Measurements from ENCODE around the gene KDM4C. TPM values are rescaled to one million over a fixed set of nuclear protein-coding genes. Genes with fewer than 3 reads are reported as not detected.

Gene KDM4C
- total RNA-seq, 1 experiment from 2014 or later = 7.1 TPM

- no peaks in the 10 kb centered on the region for H3K27me3 ChIP-seq (ENCODE audit: control insufficient read depth, insufficient read depth, low read length)
- no peak for TF ChIP-seq REST (IDR thresholded peaks at IDR 0.05; ENCODE audit: insufficient read depth in 1 of 2, low read depth in 2 of 2, low read length in 1 of 2)
- no peak for TF ChIP-seq POLR2AphosphoS5 (IDR thresholded peaks at IDR 0.05; ENCODE audit: low read depth, low read length)
- ChIA-PET POLR2A (no interaction called here), CTCF (no interaction called here)
- no peaks in the 10 kb centered on the region for H3K9me3 ChIP-seq (ENCODE audit: control insufficient read depth, insufficient read depth, low read depth, low read length)
- H3K27ac ChIP-seq (ENCODE audit: low read length) = no peak overlapping the region
- H3K4me1 ChIP-seq (ENCODE audit: control insufficient read depth, insufficient read depth, low read length) = no peaks in the 10 kb centered on the region
- no TSS peak for BruUV-seq (replicated peaks)
- intact Hi-C loops (cut with micrococcal nuclease; ENCODE audit: unreplicated experiment) = no loop called here
- DNase-seq (ENCODE audit: low read depth, low spot score) (no peak), ATAC-seq (no peak)
- H3K4me3 ChIP-seq (ENCODE audit: low read depth in 2 of 2, low read length in 2 of 2) = no peak overlapping the region
- H3K36me3 ChIP-seq (ENCODE audit: control insufficient read depth, insufficient read depth, low read length) = no peaks in the 10 kb centered on the region
- in situ Hi-C loops (cut with HindIII; ENCODE audit: low pct_unique_long_range_greater_than_20kb, low sequenced_read_pairs) = no loop called here
Observed at GRCh38 chr9:6955251-6955921, 197.6 kb downstream of the KDM4C start.

- intact Hi-C loops (cut with micrococcal nuclease; ENCODE audit: unreplicated experiment) (no loop called here), in situ Hi-C loops (cut with HindIII; ENCODE audit: low pct_unique_long_range_greater_than_20kb, low sequenced_read_pairs) (no loop called here)
- CTCF ChIA-PET = no interaction called here
- Histone ChIP-seq H3K9me3 (ENCODE audit: control insufficient read depth, insufficient read depth, low read depth, low read length) (no peaks in the 10 kb centered on the region), H3K4me3 (ENCODE audit: low read depth in 2 of 2, low read length in 2 of 2) (no peak overlapping the region), H3K27ac (ENCODE audit: low read length) (no peak overlapping the region), H3K27me3 (ENCODE audit: control insufficient read depth, insufficient read depth, low read length) (no peaks in the 10 kb centered on the region), H3K4me1 (ENCODE audit: control insufficient read depth, insufficient read depth, low read length) (no peaks in the 10 kb centered on the region), H3K36me3 (ENCODE audit: control insufficient read depth, insufficient read depth, low read length) (no peaks in the 10 kb centered on the region)
- BruUV-seq (replicated peaks) = no TSS peak
- TF ChIP-seq SIN3A (IDR thresholded peaks at IDR 0.05; ENCODE audit: borderline replicate concordance, insufficient read depth, low read depth, low read length) (no peak), CTCF (IDR thresholded peaks at IDR 0.05) (no peak), POLR2AphosphoS5 (IDR thresholded peaks at IDR 0.05; ENCODE audit: low read depth, low read length) (no peak), REST (IDR thresholded peaks at IDR 0.05; ENCODE audit: insufficient read depth in 1 of 2, low read depth in 2 of 2, low read length in 1 of 2) (no peak), TCF7L2 (IDR thresholded peaks at IDR 0.05; ENCODE audit: low read depth, low read length) (no peak)
- DNase-seq (ENCODE audit: low read depth, low spot score) (no peak), ATAC-seq (no peak)
- POLR2A ChIA-PET = no interaction called here
Observed at GRCh38 chr9:6956879-6957278, 199.1 kb downstream of the KDM4C start.
